CD4-positive, alpha-beta T cell treated with Interleukin-12 subunit alpha and Interleukin-12 subunit beta, for 1 hour (primary cell): ENCODE results near the gene MAPKAP1.
A peak's percentile ranks its signal among the peaks of the same experiment; 100 is the strongest.

Experiments used
- DNase-seq: peaks from one replicate; pipeline ENCODE4 v3.0.0-alpha.2; 2020

The MAPKAP1 gene

GRCh38 chr9:125706651-125707471 lies at the start of gene MAPKAP1:
Gene MAPKAP1, minus strand, starts transcription at chr9:125707208. Its CDS starts 34,634 bp downstream, at chr9:125672574.
- DNase-seq = peak; percentile 93

- DNase-seq = no peak
These were observed 49.5 kb upstream of the MAPKAP1 start for GRCh38 chr9:125756518-125756917.

GRCh38 chr9:125755340-125755739 lies 48.3 kb upstream of the MAPKAP1 start:
- no peak for DNase-seq

DNA sequence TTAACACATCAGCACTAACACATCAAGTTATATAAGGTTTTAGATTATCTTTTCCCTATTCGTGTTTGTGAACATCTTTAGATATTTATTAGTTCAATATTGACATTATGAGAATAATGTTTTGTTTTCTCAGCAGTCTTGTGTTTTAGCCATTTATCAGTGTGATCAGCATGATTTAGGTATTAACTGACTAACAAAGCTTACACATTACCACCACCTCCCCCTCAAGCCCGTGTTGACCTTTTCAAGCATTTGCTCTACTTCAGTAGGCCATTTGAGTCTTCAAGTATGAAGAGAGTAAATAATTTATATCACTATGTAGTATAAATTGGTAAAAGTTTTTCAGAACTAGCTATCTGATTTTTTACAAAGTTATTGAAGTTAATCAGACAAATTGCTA lies 47.1 kb upstream of the MAPKAP1 start:
- DNase-seq = no peak

DNA sequence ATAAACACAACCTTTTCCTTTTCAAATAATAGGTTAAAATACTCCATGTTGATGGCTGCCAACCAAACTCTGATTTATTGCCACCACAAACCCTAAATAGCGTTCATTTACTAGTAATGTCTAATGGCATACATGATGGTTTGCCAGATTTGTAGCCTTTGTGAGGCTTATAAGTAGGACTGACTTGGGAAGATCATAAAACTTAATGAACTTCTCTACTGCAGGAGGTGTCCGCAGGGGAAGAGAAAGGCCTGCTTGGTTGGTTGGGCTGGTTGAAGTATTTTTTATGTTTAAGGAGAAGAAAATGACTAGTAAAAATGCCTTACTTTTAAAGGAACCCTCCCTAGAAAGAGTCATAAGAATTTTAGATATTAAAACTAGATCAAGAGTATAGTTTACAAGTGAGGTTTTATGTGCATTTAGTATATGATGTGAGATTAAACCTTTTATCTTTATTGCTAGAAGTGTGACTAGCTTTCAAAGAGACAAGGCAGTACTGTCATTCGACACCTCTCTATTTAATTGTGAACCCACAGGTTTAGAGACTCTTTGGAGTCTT lies 45.1 kb upstream of the MAPKAP1 start:
- DNase-seq = no peak

DNA sequence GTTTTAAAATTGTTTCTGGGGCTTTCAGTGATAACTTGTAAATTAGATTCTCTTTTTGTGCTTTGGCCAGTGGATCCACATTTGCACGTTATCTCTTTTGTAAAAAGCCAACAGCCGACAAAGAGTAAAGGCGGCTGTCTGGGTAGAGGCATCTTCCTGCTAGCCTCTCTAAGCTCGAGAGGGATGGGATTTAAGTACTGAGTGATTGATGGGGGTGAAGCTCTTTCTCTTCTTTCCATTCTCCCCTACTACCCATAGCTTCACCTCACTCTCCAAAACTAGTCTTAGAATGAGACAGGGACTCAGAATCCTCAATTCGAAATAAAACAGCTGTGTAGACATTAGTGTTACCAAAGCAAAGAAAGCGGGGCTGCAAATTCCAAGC lies 43.6 kb upstream of the MAPKAP1 start:
- DNase-seq = no peak

GRCh38 chr9:125749951-125750626 lies 43.1 kb upstream of the MAPKAP1 start:
- no peak for DNase-seq

- no peak for DNase-seq
These were observed 42.4 kb upstream of the MAPKAP1 start for GRCh38 chr9:125749287-125749935.

DNA sequence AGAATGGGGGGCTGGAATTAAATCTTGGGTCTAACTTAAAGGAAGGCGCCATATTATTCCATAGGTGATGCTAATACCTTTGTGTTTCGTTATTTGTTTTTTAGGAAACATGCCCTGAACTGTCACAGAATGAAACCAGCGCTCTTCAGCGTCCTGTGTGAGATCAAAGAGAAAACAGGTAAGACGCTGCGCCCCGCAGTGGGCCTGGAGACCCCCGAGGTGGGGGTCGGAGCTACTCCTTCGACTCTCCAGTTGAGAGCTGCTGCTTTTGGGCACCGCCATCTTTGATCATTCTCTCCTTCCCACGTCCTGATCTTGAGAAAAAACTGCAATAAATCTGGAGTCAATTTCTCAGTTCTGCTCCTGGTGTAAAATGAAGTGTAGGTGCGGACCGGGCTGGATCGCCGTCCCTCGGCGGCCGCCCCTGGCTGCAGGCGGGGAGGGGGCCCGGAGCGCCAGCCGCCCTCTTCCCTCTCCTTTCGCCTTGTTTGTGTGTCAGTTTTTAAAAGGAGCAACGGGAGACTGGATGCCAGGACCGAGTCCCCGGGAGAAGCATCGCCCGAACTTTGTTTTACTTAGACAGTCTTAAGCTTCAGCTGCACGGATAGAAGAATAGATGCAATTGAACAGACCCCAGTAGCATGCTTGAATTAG lies 41.6 kb upstream of the MAPKAP1 start:
- peak; percentile 8 for DNase-seq

DNA sequence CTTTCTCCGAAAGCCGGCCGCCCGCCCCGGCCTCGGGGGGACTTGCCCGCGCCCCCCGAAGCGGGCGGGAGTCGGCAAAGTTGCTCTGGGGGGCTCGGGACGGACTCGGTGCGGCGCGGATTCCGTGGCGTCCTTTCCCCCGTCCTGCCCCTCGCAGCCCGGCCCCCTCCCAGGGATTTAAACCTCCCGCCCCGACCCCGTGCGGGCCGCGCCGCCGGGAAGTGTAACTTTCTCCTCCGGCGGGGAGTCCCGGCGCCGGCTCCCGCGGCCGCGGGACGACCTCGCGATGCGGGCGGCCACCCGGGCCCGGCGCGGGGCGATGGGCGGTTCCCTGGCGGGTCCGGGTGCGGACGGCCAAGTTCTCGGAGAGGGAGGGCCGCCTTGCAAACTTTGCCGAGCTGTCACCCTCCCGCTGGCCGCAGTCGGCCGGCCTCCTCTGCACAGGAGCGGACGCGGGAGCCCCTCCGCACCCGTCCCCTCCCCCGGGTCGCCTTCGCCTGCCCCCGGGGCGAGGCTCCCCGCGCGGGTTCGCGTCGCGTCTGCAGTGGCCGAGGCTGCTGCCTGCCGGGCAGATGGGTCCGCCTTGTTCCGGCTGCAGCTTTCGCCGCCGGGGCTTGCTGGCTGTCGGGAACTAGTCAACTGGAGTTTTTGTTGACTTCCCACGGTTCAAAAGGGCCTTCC lies 40.9 kb upstream of the MAPKAP1 start:
- peak; percentile 27 for DNase-seq

DNA sequence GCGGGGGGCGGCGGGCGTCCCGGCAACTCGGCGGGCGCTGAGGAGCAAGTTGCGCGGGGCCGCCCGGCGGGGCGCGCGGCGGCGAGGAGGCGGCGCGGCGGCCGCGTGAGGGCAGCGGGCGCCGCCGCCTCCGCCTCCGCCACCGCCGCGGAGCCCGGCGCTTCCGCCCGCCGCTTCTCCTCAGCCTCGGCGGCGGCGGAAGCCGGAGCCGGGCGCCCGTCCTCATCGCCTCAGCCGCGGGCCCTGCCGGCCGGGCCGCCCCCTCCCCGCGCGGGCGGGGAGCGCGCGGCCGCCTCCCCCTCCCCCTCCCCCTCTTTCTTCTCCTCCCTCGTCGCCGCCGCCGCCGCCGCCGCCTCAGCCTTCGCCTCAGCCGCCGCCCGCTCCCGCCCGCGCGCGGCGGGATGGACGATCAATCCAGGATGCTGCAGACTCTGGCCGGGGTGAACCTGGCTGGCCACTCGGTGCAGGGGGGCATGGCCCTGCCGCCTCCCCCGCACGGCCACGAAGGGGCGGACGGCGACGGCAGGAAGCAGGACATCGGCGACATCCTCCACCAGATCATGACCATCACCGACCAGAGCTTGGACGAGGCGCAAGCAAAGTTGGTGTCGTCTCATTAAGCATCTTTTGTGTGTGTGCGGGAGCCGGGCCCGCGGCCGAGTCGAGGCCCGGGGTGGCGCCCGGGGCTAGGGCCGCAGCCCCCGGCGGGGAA lies 40.2 kb upstream of the MAPKAP1 start, which contains the start of gene PBX3:
Gene PBX3 (plus strand): TSS at position 321 of the 712 bp plus-strand sequence.
- DNase-seq = peak; percentile 71

- DNase-seq = no peak
These were observed 39.7 kb upstream of the MAPKAP1 start for GRCh38 chr9:125746774-125747052.

DNA sequence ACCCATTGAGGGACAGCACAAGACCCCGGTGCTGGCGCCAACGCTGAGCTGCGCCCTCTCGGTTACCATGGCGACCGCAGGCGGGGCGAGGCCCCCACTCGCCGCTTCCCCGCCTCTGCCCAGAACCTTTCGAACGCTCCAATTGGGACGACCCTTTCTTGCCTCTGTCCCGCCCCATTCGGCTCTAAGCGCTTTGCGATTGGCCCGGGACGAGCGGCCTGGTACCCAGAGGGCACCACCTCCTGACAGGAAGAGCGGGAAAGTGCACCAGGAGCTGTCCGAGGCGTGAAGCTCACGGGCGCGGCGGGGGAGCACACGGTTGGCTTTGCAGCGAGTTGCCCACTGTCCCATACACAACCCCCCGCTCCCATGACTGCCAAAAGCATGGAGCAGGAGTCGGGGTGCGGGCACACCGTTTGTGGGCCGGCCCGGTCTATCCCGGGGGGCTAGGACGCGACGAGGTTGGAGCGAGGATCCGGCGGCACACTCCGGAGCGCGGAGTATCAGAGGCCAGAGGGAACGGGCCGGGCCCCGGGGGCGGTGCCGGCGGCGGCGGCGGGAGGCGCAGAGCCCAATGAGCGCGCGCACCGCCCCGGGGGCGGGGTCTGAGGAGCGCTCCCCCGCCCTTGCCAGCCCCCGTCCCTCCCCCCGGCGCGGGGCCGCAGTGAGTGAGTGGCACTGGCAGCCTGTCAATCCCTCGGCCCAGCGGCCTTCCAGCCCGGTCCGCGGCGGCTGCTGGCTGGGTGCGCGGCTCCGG lies 39.2 kb upstream of the MAPKAP1 start:
- DNase-seq = peak; percentile 95

DNA sequence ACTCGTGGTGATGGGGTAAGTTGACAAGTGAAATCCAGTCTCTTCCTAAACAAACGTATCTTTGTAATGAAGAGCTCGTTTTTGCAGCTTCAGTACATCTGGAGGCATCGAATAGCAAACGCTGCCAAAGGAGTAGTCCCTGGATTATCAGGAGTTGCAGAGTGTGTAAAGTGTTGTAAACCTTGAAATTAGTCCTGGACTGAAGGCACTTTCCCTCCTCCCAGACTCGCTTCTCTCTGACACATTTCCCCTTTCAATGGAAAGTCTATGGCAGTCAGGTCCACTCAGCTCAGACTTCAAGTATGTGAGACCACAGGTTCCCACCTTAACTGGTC lies 38.6 kb upstream of the MAPKAP1 start:
- no peak for DNase-seq

GRCh38 chr9:125745018-125745417 lies 38.0 kb upstream of the MAPKAP1 start:
- no peak for DNase-seq

DNA sequence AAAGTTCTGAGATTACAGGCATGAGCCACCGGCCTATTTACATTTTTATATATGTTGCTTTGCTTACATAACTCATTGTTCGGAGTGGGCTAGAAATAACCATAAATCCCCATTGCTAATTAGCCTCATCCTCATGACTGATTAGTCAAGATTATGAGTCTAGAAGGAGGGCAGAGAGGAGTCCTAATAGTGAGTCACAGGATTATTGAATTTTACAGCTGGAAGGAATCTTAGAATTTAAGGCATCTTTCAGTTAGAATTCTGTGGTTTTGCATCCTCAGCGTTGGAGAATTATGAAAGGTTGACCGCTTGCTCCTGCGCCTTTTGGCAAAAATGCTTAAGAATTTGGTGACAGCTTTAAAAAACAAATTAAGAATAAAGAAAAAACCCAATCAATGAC lies 37.6 kb upstream of the MAPKAP1 start:
- DNase-seq = no peak

- no peak for DNase-seq
These were observed 36.8 kb upstream of the MAPKAP1 start for GRCh38 chr9:125743682-125744428.

DNA sequence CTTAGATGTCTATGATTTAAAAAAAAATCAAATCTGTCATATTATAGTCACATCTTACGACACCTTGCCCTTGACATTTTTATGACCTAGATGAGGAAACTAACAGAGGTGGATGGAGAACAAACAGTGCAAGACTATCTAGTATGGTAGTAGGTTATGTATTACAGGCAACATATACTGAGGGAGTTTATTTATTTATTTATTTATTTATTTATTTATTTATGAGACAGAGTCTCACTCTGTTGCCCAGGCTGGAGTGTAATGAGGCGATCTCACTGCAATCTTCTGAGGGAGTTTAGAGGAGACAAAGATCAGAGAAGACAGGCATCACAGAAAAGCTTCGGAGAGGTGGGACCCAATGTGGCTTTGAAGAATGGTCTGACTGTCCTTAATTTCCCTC lies 35.6 kb upstream of the MAPKAP1 start:
- no peak for DNase-seq

DNA sequence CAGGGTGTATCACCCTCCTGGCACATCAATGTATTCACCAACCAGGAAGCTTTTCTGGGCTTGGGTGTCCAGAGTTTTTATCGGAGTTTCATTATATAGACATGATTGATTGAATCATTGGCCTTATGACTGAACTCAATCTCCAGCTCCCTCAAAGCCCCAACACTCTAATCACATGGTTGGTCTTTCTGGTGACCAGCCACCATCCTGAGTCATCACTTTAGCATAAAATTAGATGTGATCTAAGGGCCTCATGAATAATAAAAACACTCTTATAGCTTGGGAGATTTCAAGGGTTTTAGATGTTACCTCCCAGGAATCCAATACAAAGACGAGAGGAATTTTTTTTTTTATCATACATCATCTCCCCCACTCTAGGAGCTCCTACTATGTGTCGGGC lies 32.4 kb upstream of the MAPKAP1 start:
- DNase-seq = no peak

GRCh38 chr9:125732562-125732961 lies 25.6 kb upstream of the MAPKAP1 start:
- no peak for DNase-seq

DNA sequence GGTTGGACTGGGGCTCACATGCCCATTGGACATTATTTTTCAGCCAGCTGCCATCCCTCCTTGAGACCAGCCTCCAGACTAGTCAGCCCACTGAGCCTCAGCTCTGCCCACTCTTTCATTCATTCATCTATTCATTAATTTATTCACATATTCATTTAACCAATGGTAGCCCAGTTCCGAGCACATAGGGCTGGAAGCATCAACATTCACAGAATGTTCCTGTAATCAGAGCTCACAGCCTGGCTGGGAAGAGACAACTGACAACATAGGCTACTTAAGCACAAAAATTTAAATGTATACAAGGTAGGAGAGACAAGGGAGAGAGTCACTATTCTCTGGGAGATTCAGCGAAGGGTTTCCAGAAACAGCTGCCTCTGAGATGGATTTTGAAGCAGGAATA lies 23.2 kb upstream of the MAPKAP1 start:
- no peak for DNase-seq
